ES-I3 (cell line): ENCODE results near the gene CPEB3.
A peak's percentile ranks its signal among the peaks of the same experiment; 100 is the strongest.
"Not testable (repeated sequence)": the region's sequence is repeated elsewhere in the genome, so short reads cannot be mapped to it uniquely, and the experiment has no call there.

Experiments used
- H3K36me3 ChIP-seq: 2 replicates; pipeline ENCODE4 v1.6.1; 2013; ENCODE audit warnings: mild to moderate bottlenecking, low read length, control low read depth, moderate library complexity; ENCODE audit not compliant: insufficient read depth
- H3K4me1 ChIP-seq: 2 replicates; pipeline ENCODE4 v1.6.1; 2013; ENCODE audit warnings: mild to moderate bottlenecking, control low read depth, low read length; ENCODE audit not compliant: insufficient read depth
- H3K9ac ChIP-seq: 2 replicates; pipeline ENCODE4 v1.6.1; 2013; ENCODE audit warnings: low read depth, mild to moderate bottlenecking, low read length, moderate library complexity
- H3K9me3 ChIP-seq: 2 replicates; pipeline ENCODE4 v1.6.1; 2013; ENCODE audit warnings: mild to moderate bottlenecking, low read length, moderate library complexity; ENCODE audit not compliant: control insufficient read depth, insufficient read depth

The CPEB3 gene

DNA sequence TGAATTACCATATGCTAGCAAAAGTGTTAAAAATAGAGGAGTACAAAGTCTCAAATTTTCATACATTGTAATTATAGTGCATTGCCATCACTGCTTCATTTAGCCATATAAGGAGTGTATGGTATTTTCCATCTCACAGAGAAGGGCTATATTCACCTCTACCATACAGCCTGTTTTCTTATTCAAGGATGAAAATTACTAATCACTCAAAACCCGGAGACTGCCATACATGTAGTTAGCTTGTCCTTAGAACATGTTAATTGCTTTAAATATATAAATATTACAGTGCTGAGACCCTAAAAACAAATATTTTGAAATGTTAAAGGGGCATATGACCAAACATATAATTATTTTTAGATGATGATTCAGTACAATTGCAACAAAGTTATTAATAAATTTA is 49.4 kb downstream of the CPEB3 start:
- Histone ChIP-seq H3K36me3 (no peaks in the 10 kb centered on the region), H3K9me3 (no peaks in the 10 kb centered on the region), H3K9ac (peak overlapping the region; percentile 60; the same call in 1 of the 2 replicates), H3K4me1 (no peaks in the 10 kb centered on the region)

DNA sequence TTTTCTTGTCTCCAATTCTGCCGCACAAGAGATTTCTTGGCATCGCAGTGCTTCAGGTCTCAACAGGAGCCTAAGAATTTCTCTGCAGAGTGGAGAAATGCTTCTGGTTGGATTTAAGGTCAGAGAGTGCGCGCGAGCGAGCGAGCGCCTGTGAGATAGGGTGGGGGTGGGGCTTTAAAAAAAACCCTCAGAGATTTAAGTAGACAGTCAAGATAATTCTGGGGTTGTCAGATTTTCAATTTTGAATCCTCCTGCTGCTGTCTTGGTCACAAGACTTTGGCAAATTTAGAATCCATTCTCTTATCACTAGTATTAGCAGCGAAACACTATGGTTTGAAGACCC is 49.7 kb downstream of the CPEB3 start:
- Histone ChIP-seq H3K4me1 (no peaks in the 10 kb centered on the region), H3K9me3 (no peaks in the 10 kb centered on the region), H3K36me3 (no peaks in the 10 kb centered on the region), H3K9ac (peak overlapping the region; percentile 60; the same call in 1 of the 2 replicates)

DNA sequence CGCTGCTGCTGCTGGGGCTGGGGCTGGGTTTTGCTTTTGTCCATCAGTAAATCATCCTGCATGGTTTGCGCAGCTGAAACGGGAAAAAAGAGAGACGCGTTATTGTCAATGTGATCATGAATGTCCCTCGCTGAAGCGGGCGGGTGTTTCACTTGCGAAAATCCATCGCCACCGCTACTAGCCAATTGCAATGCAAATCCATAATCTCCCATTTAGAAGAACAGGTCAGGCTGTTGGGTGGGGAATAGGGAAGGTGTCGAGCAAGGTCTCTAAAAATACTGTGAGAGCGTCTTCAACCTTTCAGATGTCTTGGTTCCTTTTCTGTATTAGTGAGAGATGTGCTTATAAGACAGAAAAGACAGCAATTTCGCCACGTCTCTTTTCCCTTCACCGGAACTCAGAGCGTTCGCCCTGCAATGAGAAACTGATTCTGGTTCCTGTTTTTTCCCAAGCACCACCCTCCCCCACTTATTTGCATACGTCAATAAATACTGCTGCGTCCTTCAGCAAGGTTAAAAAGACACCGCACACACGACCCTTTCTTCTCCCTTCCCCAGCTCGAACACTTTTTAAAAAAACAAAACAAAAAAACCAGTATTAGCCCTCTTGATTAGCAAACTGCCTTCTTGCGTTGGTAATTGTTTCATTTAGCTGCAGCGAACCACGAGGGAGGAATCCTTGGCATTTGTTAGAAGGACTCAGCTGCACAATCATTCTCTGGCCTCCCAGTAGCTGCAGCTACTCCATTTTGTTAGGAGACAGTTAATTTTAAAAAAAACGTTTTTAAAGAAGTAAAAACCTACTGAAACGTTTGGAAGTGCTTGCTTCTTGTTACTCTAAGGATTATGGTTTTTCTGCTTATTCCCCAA is 50.4 kb downstream of the CPEB3 start:
- H3K4me1 ChIP-seq = no peaks in the 10 kb centered on the region
- no peaks in the 10 kb centered on the region for H3K9me3 ChIP-seq
- no peaks in the 10 kb centered on the region for H3K36me3 ChIP-seq
- peak overlapping the region; percentile 60; the same call in 1 of the 2 replicates for H3K9ac ChIP-seq

DNA sequence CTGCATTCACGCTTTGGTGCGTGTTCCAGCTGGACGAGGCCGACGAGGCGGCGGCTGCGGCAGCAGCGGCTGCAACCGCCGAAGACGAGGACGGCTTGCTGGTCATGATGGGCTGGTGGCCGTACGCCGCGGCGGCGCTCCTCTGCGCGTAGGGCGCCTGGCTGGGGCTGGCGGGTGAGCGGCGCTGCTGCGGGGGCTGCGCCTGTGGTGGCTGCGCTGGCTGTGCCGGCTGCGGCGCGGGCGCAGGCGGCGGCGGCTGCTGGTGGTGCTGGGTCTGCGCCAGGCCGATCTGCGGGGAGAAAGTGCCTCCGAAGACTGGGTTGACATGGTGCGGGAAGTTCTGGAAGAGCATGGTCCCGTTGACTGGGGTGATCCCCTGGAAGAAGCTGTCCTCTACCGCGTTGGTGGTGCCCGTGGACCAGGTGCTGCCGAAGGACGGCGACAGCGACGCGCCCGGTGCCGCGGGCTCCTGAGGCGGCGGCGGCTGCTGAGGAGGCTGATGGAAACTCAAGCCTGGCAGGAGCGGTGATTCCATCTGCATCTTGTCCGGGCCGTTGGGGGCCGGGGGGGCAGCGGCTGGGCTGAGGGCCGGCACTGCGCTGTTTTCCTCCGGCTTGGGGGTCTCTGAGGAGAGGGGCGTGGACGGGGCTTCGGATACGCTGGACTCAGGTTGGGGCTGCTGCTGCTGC is 51.1 kb downstream of the CPEB3 start:
- H3K4me1 ChIP-seq = no peaks in the 10 kb centered on the region
- peak overlapping the region; percentile 60 for H3K9ac ChIP-seq
- H3K36me3 ChIP-seq = no peaks in the 10 kb centered on the region
- no peaks in the 10 kb centered on the region for H3K9me3 ChIP-seq

DNA sequence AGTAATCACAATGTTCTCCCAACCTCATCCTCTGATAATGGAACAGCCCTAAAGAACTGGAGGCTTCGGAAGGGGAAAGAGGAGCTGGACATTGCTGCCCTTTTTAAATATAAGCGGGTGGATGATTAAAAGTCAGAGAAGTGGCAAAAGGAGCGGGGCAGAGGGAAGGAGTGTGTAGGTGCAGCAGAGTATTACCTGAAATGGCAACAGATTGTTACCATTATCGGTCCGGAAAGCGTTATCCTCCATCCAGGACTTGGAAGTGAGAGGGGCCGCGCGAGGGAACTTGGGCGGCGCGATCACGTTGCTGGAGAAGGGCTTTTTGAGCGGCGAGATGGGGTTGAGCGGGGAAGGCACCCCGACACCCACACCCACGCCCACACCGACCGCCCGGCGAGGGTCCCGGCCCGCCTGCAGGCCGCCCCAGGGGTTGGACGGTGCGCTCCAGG is 51.7 kb downstream of the CPEB3 start:
- Histone ChIP-seq H3K4me1 (no peaks in the 10 kb centered on the region), H3K36me3 (no peaks in the 10 kb centered on the region), H3K9me3 (no peaks in the 10 kb centered on the region), H3K9ac (peak overlapping the region; percentile 60)

DNA sequence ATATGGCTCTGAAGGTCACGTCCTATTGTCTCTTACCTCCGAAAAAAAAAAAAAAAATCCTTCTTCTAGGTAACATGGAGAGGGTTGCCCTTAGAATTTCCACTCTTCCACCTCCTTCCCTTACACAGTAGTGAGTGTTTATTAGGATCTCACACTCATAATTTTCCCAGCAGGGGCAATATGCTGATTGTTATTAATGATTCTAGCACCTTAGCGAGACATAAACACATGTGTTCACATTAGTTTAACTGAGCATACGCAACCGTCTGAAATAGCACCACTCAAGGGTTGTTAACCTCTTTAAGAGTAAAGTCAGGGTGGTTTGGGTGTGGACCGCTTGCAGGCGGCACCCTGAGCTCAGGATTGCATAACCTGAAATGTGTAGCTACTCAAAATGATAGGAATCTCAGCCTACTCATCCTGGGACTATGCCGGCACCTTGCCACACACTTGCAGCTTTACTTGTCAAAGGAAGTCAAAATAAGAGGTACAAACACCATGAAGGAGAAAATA is 52.2 kb downstream of the CPEB3 start:
- Histone ChIP-seq H3K9me3 (no peaks in the 10 kb centered on the region), H3K4me1 (no peaks in the 10 kb centered on the region), H3K9ac (peak overlapping the region; percentile 60; the same call in 1 of the 2 replicates), H3K36me3 (no peaks in the 10 kb centered on the region)

DNA sequence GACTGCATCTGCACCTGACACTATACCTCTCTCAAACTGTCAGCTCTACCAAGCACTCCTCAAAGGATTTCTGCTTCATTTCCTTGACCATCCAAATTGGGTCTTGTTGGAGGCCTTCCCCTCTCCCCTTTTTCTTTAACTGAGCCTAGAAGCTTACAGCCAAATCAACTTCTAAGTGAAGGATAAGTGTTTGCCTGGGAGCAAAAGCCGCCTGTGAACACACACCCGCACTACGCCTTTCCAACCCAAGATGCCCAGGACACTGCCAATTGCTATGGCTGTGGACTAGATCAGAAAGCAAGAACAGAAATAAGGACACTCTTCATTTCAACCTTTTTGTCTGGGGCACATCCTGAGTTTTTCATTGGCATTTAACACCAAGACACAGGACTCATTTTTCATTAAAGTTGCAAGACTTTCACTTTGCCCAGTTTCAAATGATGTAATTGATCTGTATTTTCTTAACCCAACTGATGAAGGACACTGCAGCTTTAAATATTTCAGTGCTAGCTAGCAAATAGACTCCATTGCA is 52.8 kb downstream of the CPEB3 start:
- H3K36me3 ChIP-seq = no peaks in the 10 kb centered on the region
- no peak overlapping the region for H3K9ac ChIP-seq
- no peaks in the 10 kb centered on the region for H3K9me3 ChIP-seq
- H3K4me1 ChIP-seq = no peaks in the 10 kb centered on the region

DNA sequence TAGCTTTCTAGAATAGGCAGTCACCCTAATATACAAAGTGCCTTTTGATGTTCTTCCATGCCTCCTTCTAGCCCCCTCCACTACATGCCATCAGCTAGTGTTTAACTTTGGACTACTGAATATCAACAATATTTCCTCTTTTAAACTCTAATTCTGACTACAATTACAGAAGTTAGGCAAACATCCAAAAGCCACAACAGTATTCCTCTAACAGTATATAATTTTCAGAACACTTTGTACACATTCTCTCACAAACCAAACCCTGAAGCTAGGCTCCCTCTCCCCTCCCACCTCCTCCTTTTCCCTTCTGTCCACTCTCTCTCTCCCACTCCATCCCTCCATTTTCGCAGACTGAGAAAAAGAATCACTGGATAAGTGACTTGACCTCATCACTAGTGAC is 59.7 kb downstream of the CPEB3 start:
- H3K9me3 ChIP-seq = no peaks in the 10 kb centered on the region
- no peaks in the 10 kb centered on the region for H3K4me1 ChIP-seq
- H3K36me3 ChIP-seq = no peaks in the 10 kb centered on the region
- H3K9ac ChIP-seq = no peak overlapping the region

DNA sequence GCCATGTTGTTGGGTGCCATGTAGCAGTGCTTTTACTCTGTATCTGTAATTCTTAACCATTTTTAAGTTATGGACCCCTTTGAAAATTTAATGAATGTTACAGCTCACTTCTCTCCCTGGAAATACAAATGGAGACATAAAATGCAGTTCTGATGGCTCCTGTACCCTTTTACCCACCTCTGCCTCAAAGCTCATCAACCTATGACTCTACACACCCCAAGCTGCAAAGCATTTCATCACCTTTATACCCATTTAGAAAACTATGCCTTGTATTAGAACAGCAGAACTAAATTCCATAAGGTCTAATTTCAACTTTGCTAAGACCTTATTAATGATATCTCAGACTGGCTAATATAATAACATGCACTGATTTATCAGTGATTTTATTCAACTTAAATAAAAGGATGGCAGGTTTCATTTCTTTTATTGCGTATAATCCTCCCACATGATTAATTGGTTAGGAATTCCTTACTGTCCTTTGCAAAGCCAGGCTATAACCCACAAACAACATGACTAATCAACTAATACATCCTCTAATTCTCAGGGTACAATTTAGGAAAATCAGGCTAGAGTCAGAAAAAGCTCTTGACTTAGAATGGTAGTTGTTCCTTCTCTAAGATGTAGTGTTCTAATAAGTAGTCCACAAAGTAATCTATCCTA is 68.1 kb downstream of the CPEB3 start:
- H3K9ac ChIP-seq = no peak overlapping the region
- no peaks in the 10 kb centered on the region for H3K4me1 ChIP-seq
- H3K36me3 ChIP-seq = no peaks in the 10 kb centered on the region
- no peaks in the 10 kb centered on the region for H3K9me3 ChIP-seq

DNA sequence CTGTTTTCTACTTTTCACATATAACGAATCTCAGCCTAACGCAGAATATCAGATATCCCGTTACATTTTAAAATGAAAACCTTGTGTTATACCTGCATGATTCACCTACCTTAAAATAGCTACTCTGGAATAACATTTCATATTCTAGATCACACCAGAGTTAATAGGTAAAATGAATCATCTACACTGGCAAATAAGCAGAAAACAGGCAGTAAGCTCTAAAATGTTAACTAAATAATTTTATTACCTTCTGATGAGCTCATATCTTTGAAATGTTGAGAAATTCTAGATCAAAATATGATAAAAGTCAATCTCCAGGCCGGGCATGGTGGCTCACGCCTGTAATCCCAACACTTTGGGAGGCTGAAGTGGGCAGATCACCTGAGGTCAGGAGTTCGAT is 71.3 kb downstream of the CPEB3 start:
- Histone ChIP-seq H3K4me1 (no peaks in the 10 kb centered on the region), H3K36me3 (no peaks in the 10 kb centered on the region), H3K9ac (no peak overlapping the region), H3K9me3 (no peaks in the 10 kb centered on the region)

DNA sequence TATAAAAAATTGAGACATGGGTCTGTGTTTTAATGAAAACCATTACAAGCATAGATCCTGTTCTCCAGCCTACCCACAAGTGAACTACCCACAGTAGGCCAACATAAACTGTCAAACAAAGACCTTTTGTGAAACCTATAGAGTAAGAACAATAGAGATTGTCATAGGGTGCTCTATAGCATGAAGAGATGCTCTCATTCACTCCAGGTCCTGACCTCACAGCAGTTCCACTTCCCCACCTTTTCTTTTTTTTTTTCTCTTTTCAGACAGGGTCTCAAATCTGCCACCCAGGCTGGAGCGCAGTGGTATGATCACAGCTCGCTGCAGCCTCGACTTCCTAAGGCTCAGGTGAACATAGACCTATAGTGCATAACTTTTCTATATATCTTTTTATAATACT is 72.3 kb downstream of the CPEB3 start:
- no peaks in the 10 kb centered on the region for H3K4me1 ChIP-seq
- no peaks in the 10 kb centered on the region for H3K9me3 ChIP-seq
- no peak overlapping the region for H3K9ac ChIP-seq
- no peaks in the 10 kb centered on the region for H3K36me3 ChIP-seq

DNA sequence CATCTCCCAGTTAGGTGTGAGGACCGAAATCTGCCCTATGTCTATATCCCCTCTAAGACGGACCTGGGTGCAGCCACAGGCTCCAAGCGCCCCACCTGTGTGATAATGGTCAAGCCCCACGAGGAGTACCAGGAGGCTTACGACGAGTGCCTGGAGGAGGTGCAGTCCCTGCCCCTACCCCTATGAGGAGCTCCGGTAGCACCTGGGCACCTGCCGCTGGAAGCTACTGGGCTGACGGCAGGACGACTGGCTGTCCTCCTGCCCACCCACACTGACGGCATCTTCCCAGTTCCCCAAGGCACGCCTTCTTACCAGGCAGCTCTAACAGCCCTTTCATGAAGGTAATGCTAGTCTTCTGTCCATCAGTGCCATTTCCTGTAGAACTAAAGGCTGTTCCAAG is 74.3 kb downstream of the CPEB3 start:
- not testable (repeated sequence) for H3K4me1 ChIP-seq, H3K9me3 ChIP-seq, H3K9ac ChIP-seq, H3K36me3 ChIP-seq

DNA sequence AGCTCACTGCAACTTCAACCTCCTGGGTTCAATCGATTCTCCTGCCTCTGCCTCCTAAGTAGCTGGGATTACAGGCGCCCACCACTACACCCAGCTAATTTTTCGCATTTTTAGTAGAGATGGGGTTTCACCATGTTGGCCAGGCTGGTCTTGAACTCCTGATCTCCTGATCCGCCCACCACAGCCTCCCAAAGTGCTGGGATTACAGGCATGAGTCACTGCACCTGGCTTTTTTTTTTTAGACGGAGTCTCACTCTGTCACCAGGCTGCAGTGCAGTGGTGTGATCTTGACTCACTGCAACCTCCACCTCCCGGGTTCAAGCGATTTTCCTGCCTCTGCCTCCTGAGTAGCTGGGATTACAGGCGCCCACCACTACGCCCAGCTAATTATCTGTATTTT is 75.7 kb downstream of the CPEB3 start:
- not testable (repeated sequence) for H3K9me3 ChIP-seq, H3K36me3 ChIP-seq, H3K9ac ChIP-seq, H3K4me1 ChIP-seq

DNA sequence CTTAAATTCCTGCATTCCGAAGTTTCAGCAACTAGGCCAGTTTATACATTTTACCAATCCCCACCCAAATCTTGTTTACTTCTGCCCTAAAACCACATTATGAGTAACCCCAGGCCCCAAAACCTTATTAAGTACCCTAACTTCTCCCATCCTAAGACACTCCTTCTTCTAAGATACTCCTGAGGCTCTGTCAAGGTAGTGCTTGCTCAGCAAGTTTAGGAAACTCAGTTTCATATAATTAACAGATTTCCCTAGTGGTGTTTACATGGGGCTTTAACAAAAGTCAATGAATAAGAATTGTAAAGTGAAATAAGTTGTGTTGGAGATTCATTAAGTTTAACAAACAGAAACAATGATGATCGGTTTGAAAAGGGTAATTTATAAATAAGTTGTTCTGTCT is 77.8 kb downstream of the CPEB3 start:
- Histone ChIP-seq H3K4me1 (no peaks in the 10 kb centered on the region), H3K36me3 (no peaks in the 10 kb centered on the region), H3K9me3 (no peaks in the 10 kb centered on the region), H3K9ac (no peak overlapping the region)
